Endodermal cell (in vitro differentiated cells): ENCODE measurements around the gene CDH13. TPM values are rescaled to one million over a fixed set of nuclear protein-coding genes. Genes with fewer than 3 reads are reported as not detected.

Experiments
- DNase-seq: peaks from one replicate; pipeline ENCODE4 v3.0.0-alpha.2; 2017
- H3K27ac ChIP-seq: 2 replicates; pipeline ENCODE4 v1.5.1; 2013; ENCODE audit warnings: mild to moderate bottlenecking, low read depth, low read length, moderate library complexity
- H3K27me3 ChIP-seq: 2 replicates; pipeline ENCODE4 v1.6.1; 2013; ENCODE audit warnings: mild to moderate bottlenecking, low read length, moderate library complexity; ENCODE audit not compliant: insufficient read depth, control insufficient read depth, poor library complexity, severe bottlenecking
- H3K36me3 ChIP-seq: 2 replicates; pipeline ENCODE4 v1.7.0; 2013; ENCODE audit warnings: mild to moderate bottlenecking, low read length, moderate library complexity; ENCODE audit not compliant: control insufficient read depth, insufficient read depth
- H3K4me1 ChIP-seq: one replicate; pipeline ENCODE4 v1.7.0; 2013; ENCODE audit warnings: low read length; ENCODE audit not compliant: control insufficient read depth, insufficient read depth
- H3K4me3 ChIP-seq: 2 replicates; pipeline ENCODE4 v1.5.1; 2013; ENCODE audit warnings: mild to moderate bottlenecking, low read length, moderate library complexity
- H3K9ac ChIP-seq: 2 replicates; pipeline ENCODE4 v1.6.1; 2013; ENCODE audit warnings: mild to moderate bottlenecking, low read length, moderate library complexity; ENCODE audit not compliant: poor library complexity, severe bottlenecking; ENCODE audit errors: extremely low read depth
- H3K9me3 ChIP-seq: 2 replicates; pipeline ENCODE4 v1.6.1; 2013; ENCODE audit warnings: mild to moderate bottlenecking, low read length, moderate library complexity; ENCODE audit not compliant: control insufficient read depth
- H3K27ac Mint-ChIP-seq: 2 replicates; pipeline ENCODE4 v1.8.0; 2020; ENCODE audit warnings: mixed read lengths
- H3K27me3 Mint-ChIP-seq: 2 replicates; pipeline ENCODE4 v1.8.0; 2021; ENCODE audit warnings: mild to moderate bottlenecking, mixed read lengths; ENCODE audit not compliant: insufficient read depth
- H3K36me3 Mint-ChIP-seq: 2 replicates; pipeline ENCODE4 v1.8.0; 2020; ENCODE audit warnings: low read depth, mixed read lengths
- H3K4me1 Mint-ChIP-seq: 2 replicates; pipeline ENCODE4 v1.8.0; 2020; ENCODE audit warnings: mixed read lengths
- H3K4me3 Mint-ChIP-seq: 2 replicates; pipeline ENCODE4 v1.8.0; 2020; ENCODE audit warnings: mild to moderate bottlenecking, moderate library complexity, mixed read lengths
- H3K9me3 Mint-ChIP-seq: 2 replicates; pipeline ENCODE4 v1.8.0; 2020; ENCODE audit warnings: mild to moderate bottlenecking, mixed read lengths
- WGBS, 2 experiments: methylation state at CpG; one replicate each; pipeline versions ENCODE4 v1.1.5 to v1.1.7; 2013; ENCODE audit warnings: missing lambda C conversion rate in 2 of 2, mixed read lengths in 1 of 2; ENCODE audit not compliant: insufficient coverage in 1 of 2, insufficient read length in 1 of 2; 5-methylcytosine and 5-hydroxymethylcytosine counted together
- total RNA-seq, 2 donors: library from RNA; stranded (reverse); fragmentation: NEBNext Ultra II Directional in 1 of 2; extraction: Animal tissue kit (Norgen Biotek cat#: 25700) in 1 of 2; gene quantifications; 2 replicates in 1 of 2; 3 replicates in 1 of 2; pipeline ENCODE4 v1.2.1, GENCODE V29; 2021
- TF ChIP-seq, protein P1 (sequence below): fragments of 200-600 bp; sonication (generic); conservative IDR thresholded peaks from 2 replicates; pipeline ENCODE4 v1.5.0; 2021; ENCODE audit warnings: antibody characterized with exemption, mild to moderate bottlenecking

The CDH13 gene
- total RNA-seq, 2 donors from 2014 or later, result 0.86 to 1.8 TPM

DNA sequence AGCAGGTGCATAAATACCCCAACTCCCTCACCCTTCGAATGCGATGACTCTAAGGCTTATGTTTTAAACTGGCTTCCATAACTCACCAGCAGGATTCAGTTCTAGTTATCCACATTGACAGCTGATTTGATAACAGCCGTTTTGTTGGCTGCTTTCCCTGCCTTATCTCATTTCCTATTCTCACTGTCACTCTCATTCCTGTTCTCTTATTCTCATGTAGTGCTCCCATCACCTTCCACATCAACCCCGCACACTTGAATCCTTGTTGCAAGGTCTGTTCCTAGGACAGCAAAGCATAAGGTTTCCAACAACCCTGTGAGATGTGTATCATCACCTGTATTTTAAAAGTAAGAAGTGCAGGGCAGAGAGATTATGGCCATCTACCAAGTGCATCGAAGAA, 344.4 kb downstream of the CDH13 start:
- no peaks in the 10 kb centered on the region for H3K27me3 ChIP-seq
- H3K4me1 ChIP-seq, result no peaks in the 10 kb centered on the region
- no peak overlapping the region for H3K4me3 Mint-ChIP-seq
- no peak overlapping the region for H3K27ac Mint-ChIP-seq
- H3K9ac ChIP-seq, result no peak overlapping the region
- WGBS, 2 experiments, result 94 to 100% methylated on average over 3 to 5 of the region's 5 CpGs
- no peaks in the 10 kb centered on the region for H3K36me3 ChIP-seq
- H3K4me3 ChIP-seq, result no peak overlapping the region
- H3K27ac ChIP-seq, result no peak overlapping the region
- peaks cover 8% of the 10 kb centered on the region for H3K9me3 Mint-ChIP-seq
- TF ChIP-seq, protein P1, sequence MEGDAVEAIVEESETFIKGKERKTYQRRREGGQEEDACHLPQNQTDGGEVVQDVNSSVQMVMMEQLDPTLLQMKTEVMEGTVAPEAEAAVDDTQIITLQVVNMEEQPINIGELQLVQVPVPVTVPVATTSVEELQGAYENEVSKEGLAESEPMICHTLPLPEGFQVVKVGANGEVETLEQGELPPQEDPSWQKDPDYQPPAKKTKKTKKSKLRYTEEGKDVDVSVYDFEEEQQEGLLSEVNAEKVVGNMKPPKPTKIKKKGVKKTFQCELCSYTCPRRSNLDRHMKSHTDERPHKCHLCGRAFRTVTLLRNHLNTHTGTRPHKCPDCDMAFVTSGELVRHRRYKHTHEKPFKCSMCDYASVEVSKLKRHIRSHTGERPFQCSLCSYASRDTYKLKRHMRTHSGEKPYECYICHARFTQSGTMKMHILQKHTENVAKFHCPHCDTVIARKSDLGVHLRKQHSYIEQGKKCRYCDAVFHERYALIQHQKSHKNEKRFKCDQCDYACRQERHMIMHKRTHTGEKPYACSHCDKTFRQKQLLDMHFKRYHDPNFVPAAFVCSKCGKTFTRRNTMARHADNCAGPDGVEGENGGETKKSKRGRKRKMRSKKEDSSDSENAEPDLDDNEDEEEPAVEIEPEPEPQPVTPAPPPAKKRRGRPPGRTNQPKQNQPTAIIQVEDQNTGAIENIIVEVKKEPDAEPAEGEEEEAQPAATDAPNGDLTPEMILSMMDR, result no peak
- H3K36me3 Mint-ChIP-seq, result no peaks in the 10 kb centered on the region
- no peaks in the 10 kb centered on the region for H3K9me3 ChIP-seq
- no peak for DNase-seq
- H3K4me1 Mint-ChIP-seq, result no peaks in the 10 kb centered on the region
- H3K27me3 Mint-ChIP-seq, result no peaks in the 10 kb centered on the region

DNA sequence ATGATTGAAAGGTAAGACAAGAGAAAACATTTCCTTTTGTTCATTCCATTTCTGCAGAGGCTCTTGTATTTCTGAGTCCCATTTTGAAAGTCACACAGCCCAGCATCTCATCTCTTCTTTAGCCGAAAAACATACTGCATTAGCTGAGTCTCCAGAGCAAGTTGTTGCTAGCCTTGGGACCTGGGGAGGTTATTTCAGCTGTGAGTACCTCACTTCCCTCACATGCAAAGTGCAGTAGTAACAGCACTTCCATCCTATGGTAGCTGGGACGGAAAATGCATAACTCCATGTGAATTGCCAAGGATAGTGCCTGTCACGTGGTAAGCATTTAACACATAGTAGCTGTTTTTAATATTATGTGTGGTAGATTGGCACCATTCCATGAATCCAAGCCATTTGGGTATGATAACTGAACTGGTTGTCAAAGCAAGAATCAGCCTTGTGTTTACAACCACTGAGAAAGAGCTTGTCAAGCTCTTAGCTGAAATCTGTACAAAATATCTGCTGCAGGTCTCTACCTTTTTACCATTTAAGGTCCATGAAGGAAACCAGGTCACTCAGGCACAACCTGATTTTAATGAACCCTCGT, 345.7 kb downstream of the CDH13 start:
- TF ChIP-seq, protein P1, result no peak
- no peaks in the 10 kb centered on the region for H3K4me1 Mint-ChIP-seq
- no peak for DNase-seq
- Histone ChIP-seq H3K9ac (no peak overlapping the region), H3K27me3 (no peaks in the 10 kb centered on the region), H3K4me1 (no peaks in the 10 kb centered on the region), H3K9me3 (no peaks in the 10 kb centered on the region), H3K27ac (no peak overlapping the region), H3K4me3 (no peak overlapping the region), H3K36me3 (no peaks in the 10 kb centered on the region)
- no peak overlapping the region for H3K27ac Mint-ChIP-seq
- WGBS, 2 experiments, result 86 to 87% methylated on average over 2 to 4 of the region's 4 CpGs
- H3K9me3 Mint-ChIP-seq, result peaks cover 6% of the 10 kb centered on the region
- no peaks in the 10 kb centered on the region for H3K27me3 Mint-ChIP-seq
- no peak overlapping the region for H3K4me3 Mint-ChIP-seq
- no peaks in the 10 kb centered on the region for H3K36me3 Mint-ChIP-seq

DNA sequence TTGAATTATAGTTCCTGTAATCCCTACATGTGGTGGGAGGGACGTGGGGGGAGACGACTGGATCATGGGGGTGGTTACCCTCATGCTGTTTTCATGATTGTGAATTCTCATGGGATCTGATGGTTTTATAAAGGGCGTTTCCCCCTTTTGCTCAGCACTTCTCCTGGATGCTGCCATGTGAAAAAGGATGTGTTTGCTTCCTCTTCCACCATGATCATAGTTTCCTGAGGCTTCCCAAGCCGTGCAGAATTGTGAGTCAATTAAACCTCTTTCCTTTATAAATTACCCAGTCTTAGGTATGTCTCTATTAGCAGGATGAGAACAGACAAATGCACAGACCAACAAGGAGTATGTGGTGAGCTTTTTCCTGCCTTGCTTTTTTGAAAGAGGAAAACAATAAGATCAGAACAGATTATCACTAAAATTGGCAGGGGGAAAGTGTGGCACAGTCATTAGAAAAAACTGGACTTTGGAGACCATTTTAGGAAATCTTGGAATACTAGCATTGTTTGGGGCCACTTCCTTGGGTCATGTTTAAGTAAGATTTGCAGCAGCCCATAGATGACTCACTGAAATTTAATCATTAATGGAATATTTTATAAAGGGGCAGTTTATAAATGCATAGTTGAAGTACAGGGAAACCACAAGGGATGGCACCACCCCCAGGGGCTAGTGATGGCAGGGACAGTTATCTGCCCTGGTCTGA, 352.8 kb downstream of the CDH13 start:
- H3K27ac Mint-ChIP-seq, result no peak overlapping the region
- TF ChIP-seq, protein P1, result no peak

More for the DNA sequence above, 352.8 kb downstream of the CDH13 start:
- Histone ChIP-seq H3K36me3 (no peaks in the 10 kb centered on the region), H3K9ac (no peak overlapping the region), H3K4me1 (no peaks in the 10 kb centered on the region), H3K27ac (no peak overlapping the region), H3K27me3 (no peaks in the 10 kb centered on the region), H3K9me3 (peaks cover 4% of the 10 kb centered on the region), H3K4me3 (no peak overlapping the region)
- Mint-ChIP-seq H3K4me1 (no peaks in the 10 kb centered on the region), H3K4me3 (no peak overlapping the region), H3K36me3 (peaks cover 5% of the 10 kb centered on the region), H3K27me3 (peaks cover 17% of the 10 kb centered on the region), H3K9me3 (peaks cover 22% of the 10 kb centered on the region)
- DNase-seq, result no peak
- WGBS, 2 experiments, result 95 to 100% methylated on average over 1 to 4 of the region's 4 CpGs
